ENCODE results near the gene HAUS5.

GRCh38 chr19:35656700-35657099, 44.2 kb downstream of the HAUS5 start:
- TF ChIP-seq, protein P1, sequence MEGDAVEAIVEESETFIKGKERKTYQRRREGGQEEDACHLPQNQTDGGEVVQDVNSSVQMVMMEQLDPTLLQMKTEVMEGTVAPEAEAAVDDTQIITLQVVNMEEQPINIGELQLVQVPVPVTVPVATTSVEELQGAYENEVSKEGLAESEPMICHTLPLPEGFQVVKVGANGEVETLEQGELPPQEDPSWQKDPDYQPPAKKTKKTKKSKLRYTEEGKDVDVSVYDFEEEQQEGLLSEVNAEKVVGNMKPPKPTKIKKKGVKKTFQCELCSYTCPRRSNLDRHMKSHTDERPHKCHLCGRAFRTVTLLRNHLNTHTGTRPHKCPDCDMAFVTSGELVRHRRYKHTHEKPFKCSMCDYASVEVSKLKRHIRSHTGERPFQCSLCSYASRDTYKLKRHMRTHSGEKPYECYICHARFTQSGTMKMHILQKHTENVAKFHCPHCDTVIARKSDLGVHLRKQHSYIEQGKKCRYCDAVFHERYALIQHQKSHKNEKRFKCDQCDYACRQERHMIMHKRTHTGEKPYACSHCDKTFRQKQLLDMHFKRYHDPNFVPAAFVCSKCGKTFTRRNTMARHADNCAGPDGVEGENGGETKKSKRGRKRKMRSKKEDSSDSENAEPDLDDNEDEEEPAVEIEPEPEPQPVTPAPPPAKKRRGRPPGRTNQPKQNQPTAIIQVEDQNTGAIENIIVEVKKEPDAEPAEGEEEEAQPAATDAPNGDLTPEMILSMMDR (IDR thresholded peaks at IDR 0.05) = no peak
- no peak for TF ChIP-seq POLR2A (IDR thresholded peaks at IDR 0.05)
